ENCODE results near the gene PNLIPRP3. TPM values are rescaled to one million over a fixed set of nuclear protein-coding genes. Genes with fewer than 3 reads are reported as not detected.

Gene PNLIPRP3
- total and polyA plus RNA-seq, 4 donors = not detected

- 35 to 49% methylated on average over 2 of the region's 2 CpGs for WGBS, 2 donors
- intact Hi-C loops (cut with DNase I) = no loop called here
- no peaks in the 10 kb centered on the region for H3K4me1 ChIP-seq (ENCODE audit: control insufficient read depth in 1 of 2, insufficient read depth in 2 of 2, low read length in 2 of 2)
- H3K36me3 ChIP-seq (ENCODE audit: control insufficient read depth in 1 of 2, insufficient read depth in 2 of 2, low read length in 1 of 2) = no peaks in the 10 kb centered on the region
- H3K27me3 ChIP-seq (ENCODE audit: control insufficient read depth in 1 of 2, insufficient read depth in 2 of 2, low read length in 1 of 2) = no peaks in the 10 kb centered on the region
- no peak overlapping the region for H3K4me3 ChIP-seq (ENCODE audit: low read length in 2 of 2)
- H3K9me3 ChIP-seq (ENCODE audit: control insufficient read depth, low read length) = no peaks in the 10 kb centered on the region
- DNase-seq (no peak), ATAC-seq (ENCODE audit: low FRiP score) (no peak)
- no peak overlapping the region for H3K27ac ChIP-seq (ENCODE audit: low read depth in 1 of 2, low read length in 2 of 2)
Measured at GRCh38 chr10:116464257-116464656, 36.6 kb downstream of the PNLIPRP3 start.

GRCh38 chr10:116465546-116465945 is 37.9 kb downstream of the PNLIPRP3 start:
- Histone ChIP-seq H3K27me3 (ENCODE audit: control insufficient read depth in 1 of 2, insufficient read depth in 2 of 2, low read length in 1 of 2) (no peaks in the 10 kb centered on the region), H3K27ac (ENCODE audit: low read depth in 1 of 2, low read length in 2 of 2) (no peak overlapping the region), H3K4me1 (ENCODE audit: control insufficient read depth in 1 of 2, insufficient read depth in 2 of 2, low read length in 2 of 2) (no peaks in the 10 kb centered on the region), H3K9me3 (ENCODE audit: control insufficient read depth, low read length) (no peaks in the 10 kb centered on the region), H3K4me3 (ENCODE audit: low read length in 2 of 2) (no peak overlapping the region), H3K36me3 (ENCODE audit: control insufficient read depth in 1 of 2, insufficient read depth in 2 of 2, low read length in 1 of 2) (no peaks in the 10 kb centered on the region)
- intact Hi-C loops (cut with DNase I) = no loop called here
- DNase-seq (no peak), ATAC-seq (ENCODE audit: low FRiP score) (no peak)
- WGBS, 2 donors = 56 to 60% methylated on average over 3 of the region's 3 CpGs

GRCh38 chr10:116466715-116467422 is 39.2 kb downstream of the PNLIPRP3 start:
- no peaks in the 10 kb centered on the region for H3K4me1 ChIP-seq (ENCODE audit: control insufficient read depth in 1 of 2, insufficient read depth in 2 of 2, low read length in 2 of 2)
- H3K36me3 ChIP-seq (ENCODE audit: control insufficient read depth in 1 of 2, insufficient read depth in 2 of 2, low read length in 1 of 2) = no peaks in the 10 kb centered on the region
- DNase-seq = no peak
- H3K27me3 ChIP-seq (ENCODE audit: control insufficient read depth in 1 of 2, insufficient read depth in 2 of 2, low read length in 1 of 2) = no peaks in the 10 kb centered on the region
- no peak overlapping the region for H3K4me3 ChIP-seq (ENCODE audit: low read length in 2 of 2)
- ATAC-seq (ENCODE audit: low FRiP score) = no peak
- 65 to 69% methylated on average over 7 of the region's 7 CpGs for WGBS, 2 donors
- no peaks in the 10 kb centered on the region for H3K9me3 ChIP-seq (ENCODE audit: control insufficient read depth, low read length)
- intact Hi-C loops (cut with DNase I) = no loop called here
- no peak overlapping the region for H3K27ac ChIP-seq (ENCODE audit: low read depth in 1 of 2, low read length in 2 of 2)

GRCh38 chr10:116469437-116469836 is 41.8 kb downstream of the PNLIPRP3 start:
- Histone ChIP-seq H3K27me3 (ENCODE audit: control insufficient read depth in 1 of 2, insufficient read depth in 2 of 2, low read length in 1 of 2) (no peaks in the 10 kb centered on the region), H3K9me3 (ENCODE audit: control insufficient read depth, low read length) (no peaks in the 10 kb centered on the region), H3K4me3 (ENCODE audit: low read length in 2 of 2) (no peak overlapping the region), H3K27ac (ENCODE audit: low read depth in 1 of 2, low read length in 2 of 2) (no peak overlapping the region), H3K36me3 (ENCODE audit: control insufficient read depth in 1 of 2, insufficient read depth in 2 of 2, low read length in 1 of 2) (no peaks in the 10 kb centered on the region), H3K4me1 (ENCODE audit: control insufficient read depth in 1 of 2, insufficient read depth in 2 of 2, low read length in 2 of 2) (no peaks in the 10 kb centered on the region)
- WGBS, 2 donors = 47 to 59% methylated on average over 3 of the region's 3 CpGs
- DNase-seq (no peak), ATAC-seq (ENCODE audit: low FRiP score) (no peak)
- intact Hi-C loops (cut with DNase I) = no loop called here

- 76 to 84% methylated on average over 4 of the region's 4 CpGs for WGBS, 2 donors
- no peak for ATAC-seq (ENCODE audit: low FRiP score)
- no peaks in the 10 kb centered on the region for H3K27me3 ChIP-seq (ENCODE audit: control insufficient read depth in 1 of 2, insufficient read depth in 2 of 2, low read length in 1 of 2)
- H3K27ac ChIP-seq (ENCODE audit: low read depth in 1 of 2, low read length in 2 of 2) = no peak overlapping the region
- no peaks in the 10 kb centered on the region for H3K4me1 ChIP-seq (ENCODE audit: control insufficient read depth in 1 of 2, insufficient read depth in 2 of 2, low read length in 2 of 2)
- no peaks in the 10 kb centered on the region for H3K9me3 ChIP-seq (ENCODE audit: control insufficient read depth, low read length)
- no peaks in the 10 kb centered on the region for H3K36me3 ChIP-seq (ENCODE audit: control insufficient read depth in 1 of 2, insufficient read depth in 2 of 2, low read length in 1 of 2)
- H3K4me3 ChIP-seq (ENCODE audit: low read length in 2 of 2) = no peak overlapping the region
- DNase-seq = no peak
- intact Hi-C loops (cut with DNase I) = no loop called here
Measured at GRCh38 chr10:116470071-116470470, 42.4 kb downstream of the PNLIPRP3 start.

- Histone ChIP-seq H3K4me1 (ENCODE audit: control insufficient read depth in 1 of 2, insufficient read depth in 2 of 2, low read length in 2 of 2) (no peaks in the 10 kb centered on the region), H3K4me3 (ENCODE audit: low read length in 2 of 2) (no peak overlapping the region), H3K36me3 (ENCODE audit: control insufficient read depth in 1 of 2, insufficient read depth in 2 of 2, low read length in 1 of 2) (no peaks in the 10 kb centered on the region), H3K9me3 (ENCODE audit: control insufficient read depth, low read length) (no peaks in the 10 kb centered on the region), H3K27ac (ENCODE audit: low read depth in 1 of 2, low read length in 2 of 2) (no peak overlapping the region), H3K27me3 (ENCODE audit: control insufficient read depth in 1 of 2, insufficient read depth in 2 of 2, low read length in 1 of 2) (no peaks in the 10 kb centered on the region)
- WGBS, 2 donors = 67 to 68% methylated on average over 6 of the region's 6 CpGs
- no peak for ATAC-seq (ENCODE audit: low FRiP score)
- DNase-seq = no peak
- intact Hi-C loops (cut with DNase I) = no loop called here
Measured at GRCh38 chr10:116470768-116471415, 43.2 kb downstream of the PNLIPRP3 start.

GRCh38 chr10:116472891-116473290 is 45.2 kb downstream of the PNLIPRP3 start:
- no peak for DNase-seq
- intact Hi-C loops (cut with DNase I) = no loop called here
- no peaks in the 10 kb centered on the region for H3K27me3 ChIP-seq (ENCODE audit: control insufficient read depth in 1 of 2, insufficient read depth in 2 of 2, low read length in 1 of 2)
- no peak overlapping the region for H3K27ac ChIP-seq (ENCODE audit: low read depth in 1 of 2, low read length in 2 of 2)
- no peaks in the 10 kb centered on the region for H3K4me1 ChIP-seq (ENCODE audit: control insufficient read depth in 1 of 2, insufficient read depth in 2 of 2, low read length in 2 of 2)
- no peaks in the 10 kb centered on the region for H3K36me3 ChIP-seq (ENCODE audit: control insufficient read depth in 1 of 2, insufficient read depth in 2 of 2, low read length in 1 of 2)
- no peak for ATAC-seq (ENCODE audit: low FRiP score)
- 36 to 39% methylated on average over 4 of the region's 4 CpGs for WGBS, 2 donors
- no peaks in the 10 kb centered on the region for H3K9me3 ChIP-seq (ENCODE audit: control insufficient read depth, low read length)
- H3K4me3 ChIP-seq (ENCODE audit: low read length in 2 of 2) = no peak overlapping the region

- Histone ChIP-seq H3K27me3 (ENCODE audit: control insufficient read depth in 1 of 2, insufficient read depth in 2 of 2, low read length in 1 of 2) (no peaks in the 10 kb centered on the region), H3K27ac (ENCODE audit: low read depth in 1 of 2, low read length in 2 of 2) (no peak overlapping the region), H3K36me3 (ENCODE audit: control insufficient read depth in 1 of 2, insufficient read depth in 2 of 2, low read length in 1 of 2) (no peaks in the 10 kb centered on the region), H3K4me3 (ENCODE audit: low read length in 2 of 2) (no peak overlapping the region), H3K9me3 (ENCODE audit: control insufficient read depth, low read length) (no peaks in the 10 kb centered on the region), H3K4me1 (ENCODE audit: control insufficient read depth in 1 of 2, insufficient read depth in 2 of 2, low read length in 2 of 2) (no peaks in the 10 kb centered on the region)
- ATAC-seq (ENCODE audit: low FRiP score) (no peak), DNase-seq (no peak)
- WGBS, 2 donors = 63 to 64% methylated on average over 4 of the region's 4 CpGs
- intact Hi-C loops (cut with DNase I) = no loop called here
Measured at GRCh38 chr10:116475866-116476265, 48.2 kb downstream of the PNLIPRP3 start.

GRCh38 chr10:116476461-116476860 is 48.8 kb downstream of the PNLIPRP3 start:
- H3K27me3 ChIP-seq (ENCODE audit: control insufficient read depth in 1 of 2, insufficient read depth in 2 of 2, low read length in 1 of 2) = no peaks in the 10 kb centered on the region
- no peak for DNase-seq
- no peak for ATAC-seq (ENCODE audit: low FRiP score)
- no peaks in the 10 kb centered on the region for H3K9me3 ChIP-seq (ENCODE audit: control insufficient read depth, low read length)
- WGBS, 2 donors = 62 to 68% methylated on average over 4 of the region's 4 CpGs
- no peaks in the 10 kb centered on the region for H3K4me1 ChIP-seq (ENCODE audit: control insufficient read depth in 1 of 2, insufficient read depth in 2 of 2, low read length in 2 of 2)
- no peaks in the 10 kb centered on the region for H3K36me3 ChIP-seq (ENCODE audit: control insufficient read depth in 1 of 2, insufficient read depth in 2 of 2, low read length in 1 of 2)
- no peak overlapping the region for H3K4me3 ChIP-seq (ENCODE audit: low read length in 2 of 2)
- intact Hi-C loops (cut with DNase I) = no loop called here
- no peak overlapping the region for H3K27ac ChIP-seq (ENCODE audit: low read depth in 1 of 2, low read length in 2 of 2)
